Smooth muscle cell (in vitro differentiated cells): ENCODE results near the gene GYPC. TPM values are rescaled to one million over a fixed set of nuclear protein-coding genes. Genes with fewer than 3 reads are reported as not detected.

ENCODE experiments used
- DNase-seq: peaks from one replicate; lab custom pipeline; 2025; ENCODE audit not compliant: unreplicated experiment; lab: John Stamatoyannopoulos, UW
- H2AFZ ChIP-seq: fragments of 200-600 bp; sonication (generic); 2 replicates; pipeline ENCODE4 v1.6.0; 2016; ENCODE audit warnings: antibody characterized with exemption, low read depth, mild to moderate bottlenecking
- H3F3A ChIP-seq: fragments of 200-600 bp; sonication (generic); 2 replicates; pipeline ENCODE4 v1.6.0; 2017; ENCODE audit warnings: antibody characterized with exemption, low read depth
- H3K27ac ChIP-seq: fragments of 200-600 bp; sonication (generic); 2 replicates; pipeline ENCODE4 v1.5.1; 2016; ENCODE audit warnings: low read depth, mild to moderate bottlenecking
- H3K27me3 ChIP-seq: fragments of 200-600 bp; sonication (generic); 2 replicates; pipeline ENCODE4 v1.6.1; 2016; ENCODE audit warnings: low read depth, mild to moderate bottlenecking
- H3K36me3 ChIP-seq: fragments of 200-600 bp; sonication (generic); 2 replicates; pipeline ENCODE4 v1.5.1; 2016; ENCODE audit warnings: low read depth
- H3K4me1 ChIP-seq: fragments of 200-600 bp; sonication (generic); 2 replicates; pipeline ENCODE4 v1.5.1; 2016; ENCODE audit warnings: low read depth
- H3K4me2 ChIP-seq: fragments of 200-600 bp; sonication (generic); 2 replicates; pipeline ENCODE4 v1.6.0; 2016; ENCODE audit warnings: mild to moderate bottlenecking
- H3K4me3 ChIP-seq: fragments of 200-600 bp; sonication (generic); 2 replicates; pipeline ENCODE4 v1.5.1; 2016; ENCODE audit warnings: mild to moderate bottlenecking
- H3K79me2 ChIP-seq: fragments of 200-600 bp; sonication (generic); 2 replicates; pipeline ENCODE4 v1.6.0; 2016; ENCODE audit warnings: low read depth, mild to moderate bottlenecking
- H3K9ac ChIP-seq: fragments of 200-600 bp; sonication (generic); 2 replicates; pipeline ENCODE4 v1.6.0; 2016; ENCODE audit warnings: low read depth
- H3K9me3 ChIP-seq: fragments of 200-600 bp; sonication (generic); replicated peaks from 2 replicates; pipeline ENCODE4 v1.5.1; 2016; ENCODE audit warnings: low read depth
- H4K20me1 ChIP-seq: fragments of 200-600 bp; sonication (generic); 2 replicates; pipeline ENCODE4 v1.6.0; 2016; ENCODE audit warnings: low read depth
- CTCF ChIP-seq: fragments of 200-600 bp; sonication (generic); IDR thresholded peaks from 2 replicates; pipeline ENCODE4 v1.5.1; 2017; ENCODE audit warnings: borderline replicate concordance, mild to moderate bottlenecking, antibody characterized with exemption; ENCODE audit not compliant: insufficient read depth, poor library complexity, severe bottlenecking
- WGBS: methylation state at CpG from one replicate; pipeline ENCODE4 v1.1.7; 2016; ENCODE audit warnings: low lambda C conversion rate; 5-methylcytosine and 5-hydroxymethylcytosine counted together
- polyA plus RNA-seq: library from polyadenylated mRNA; unstranded; fragments of >200 nt; fragmentation: Nextera tagmentation; extraction: Ambion mirVana; gene quantifications from 2 replicates; pipeline ENCODE4 v1.2.1, GENCODE V29; 2016
- total RNA-seq: library from RNA; depleted of rRNA; stranded (reverse); fragments of >200 nt; gene quantifications from 2 replicates; pipeline ENCODE4 v1.2.3, GENCODE V29; 2014

GYPC gene
- total and polyA plus RNA-seq, 2 experiments from 2014 or later, result 25.7 to 61.8 TPM

GRCh38 chr2:126657148-126657635 lies 1.2 kb downstream of the GYPC start:
- H3K9ac ChIP-seq, result peak overlapping the region; percentile 75
- H3K79me2 ChIP-seq, result peaks cover 14% of the 10 kb centered on the region
- no peaks in the 10 kb centered on the region for H3K9me3 ChIP-seq
- peak overlapping the region; percentile 69 for H3K4me3 ChIP-seq
- no peaks in the 10 kb centered on the region for H3K27me3 ChIP-seq
- 8% methylated on average over 16 of the region's 16 CpGs for WGBS
- peak; percentile 52 for DNase-seq
- H4K20me1 ChIP-seq, result peaks cover 17% of the 10 kb centered on the region
- H3K4me2 ChIP-seq, result peak overlapping the region; percentile 84
- H3F3A ChIP-seq, result peaks cover 20% of the 10 kb centered on the region
- H2AFZ ChIP-seq, result peak overlapping the region; percentile 60
- H3K27ac ChIP-seq, result peak overlapping the region; percentile 89
- no peak for TF ChIP-seq CTCF
- peaks cover 32% of the 10 kb centered on the region for H3K4me1 ChIP-seq
- no peaks in the 10 kb centered on the region for H3K36me3 ChIP-seq

- peak; percentile 52 for DNase-seq
- H3K9ac ChIP-seq, result peak overlapping the region; percentile 75
- H3F3A ChIP-seq, result peaks cover 20% of the 10 kb centered on the region
- WGBS, result 6% methylated on average over 14 of the region's 14 CpGs
- no peaks in the 10 kb centered on the region for H3K36me3 ChIP-seq
- peaks cover 23% of the 10 kb centered on the region for H4K20me1 ChIP-seq
- no peaks in the 10 kb centered on the region for H3K27me3 ChIP-seq
- peak overlapping the region; percentile 89 for H3K27ac ChIP-seq
- H2AFZ ChIP-seq, result peak overlapping the region; percentile 49
- peak overlapping the region; percentile 69 for H3K4me3 ChIP-seq
- TF ChIP-seq CTCF, result no peak
- peaks cover 14% of the 10 kb centered on the region for H3K79me2 ChIP-seq
- H3K4me1 ChIP-seq, result peaks cover 32% of the 10 kb centered on the region
- H3K9me3 ChIP-seq, result no peaks in the 10 kb centered on the region
- H3K4me2 ChIP-seq, result peak overlapping the region; percentile 84
Measured at GRCh38 chr2:126657636-126658318, 1.8 kb downstream of the GYPC start.

GRCh38 chr2:126658319-126658904 lies 2.5 kb downstream of the GYPC start:
- H3K36me3 ChIP-seq, result no peaks in the 10 kb centered on the region
- peaks cover 32% of the 10 kb centered on the region for H3K4me1 ChIP-seq
- TF ChIP-seq CTCF, result no peak
- WGBS, result 88% methylated on average over 2 of the region's 2 CpGs
- peaks cover 14% of the 10 kb centered on the region for H3K79me2 ChIP-seq
- no peak overlapping the region for H3K9ac ChIP-seq
- H3F3A ChIP-seq, result peaks cover 20% of the 10 kb centered on the region
- H2AFZ ChIP-seq, result no peak overlapping the region
- no peak overlapping the region for H3K4me3 ChIP-seq
- peaks cover 30% of the 10 kb centered on the region for H4K20me1 ChIP-seq
- H3K27me3 ChIP-seq, result no peaks in the 10 kb centered on the region
- DNase-seq, result no peak
- peak overlapping the region; percentile 84 for H3K4me2 ChIP-seq
- no peaks in the 10 kb centered on the region for H3K9me3 ChIP-seq
- H3K27ac ChIP-seq, result peak overlapping the region; percentile 89
